CD4-positive, alpha-beta T cell treated with Interleukin-12 subunit alpha and Interleukin-12 subunit beta, for 1 hour (primary cell): ENCODE data around the gene RTTN.

Source experiments
- DNase-seq: peaks from one replicate; pipeline ENCODE4 v3.0.0-alpha.2; 2020

Gene RTTN

DNA sequence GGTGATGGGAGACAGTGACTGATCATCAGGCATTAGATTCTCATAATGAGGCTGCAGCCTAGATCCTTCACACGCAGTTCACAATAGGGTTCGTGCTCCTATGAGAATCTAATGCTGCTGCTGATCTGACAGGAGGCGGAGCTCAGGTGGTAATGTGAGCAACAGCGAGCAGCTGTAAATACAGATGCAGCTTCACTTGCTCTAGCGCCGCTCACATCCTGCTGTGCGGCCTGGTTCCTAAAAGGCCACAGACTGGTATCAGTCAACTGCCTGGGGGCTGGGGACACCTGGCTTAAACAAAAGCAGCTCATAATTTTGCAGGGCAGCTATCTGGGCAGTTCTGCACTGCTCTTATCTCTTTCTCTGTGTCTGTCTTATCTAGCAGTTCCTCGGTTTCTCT, 237.4 kb downstream of the RTTN start:
- DNase-seq = peak; percentile 29

DNA sequence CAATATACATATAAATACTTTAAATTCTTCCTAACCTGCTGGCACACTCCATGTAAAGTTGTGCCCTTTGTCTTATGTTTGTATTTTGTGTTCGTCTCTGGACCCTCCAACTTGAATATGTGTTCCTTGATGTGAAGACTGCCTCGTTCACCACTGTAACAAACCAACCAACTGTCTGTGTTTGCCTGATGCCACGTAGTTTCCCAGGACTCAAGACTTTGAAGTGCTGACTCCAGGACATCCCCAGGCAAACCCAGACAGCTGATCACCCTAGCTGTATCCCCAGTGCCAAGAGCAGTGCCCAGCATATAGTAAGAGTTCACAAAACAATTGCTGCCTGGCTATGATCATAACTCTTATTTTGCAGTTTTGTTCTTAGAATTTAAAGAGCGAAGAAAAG, 242.3 kb downstream of the RTTN start:
- no peak for DNase-seq

- no peak for DNase-seq
Observed at GRCh38 chr18:69961718-69962117, 243.8 kb downstream of the RTTN start.

- DNase-seq = peak; percentile 49
Observed at GRCh38 chr18:69958422-69958821, 247.1 kb downstream of the RTTN start.

DNA sequence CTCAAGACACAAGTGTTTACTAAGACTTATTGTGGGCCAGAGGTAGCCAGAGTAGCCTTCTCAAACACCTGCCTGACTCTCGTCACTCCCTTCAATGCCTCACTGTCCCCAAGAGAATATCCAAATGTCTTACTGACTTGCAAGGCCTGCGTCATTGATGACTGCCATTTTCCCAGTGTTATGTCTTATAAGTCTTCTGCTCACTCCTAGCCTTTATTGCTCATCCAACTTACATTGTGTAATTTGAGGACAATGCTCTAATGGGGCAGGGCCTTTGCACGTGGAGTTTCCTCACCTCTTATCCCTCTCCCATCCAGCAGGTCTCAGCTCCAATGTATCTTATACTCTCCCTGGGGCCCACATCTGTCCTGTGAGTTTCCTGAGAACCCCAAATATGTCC, 247.7 kb downstream of the RTTN start:
- no peak for DNase-seq

- peak; percentile 36 for DNase-seq
Observed at GRCh38 chr18:69956665-69957620, 248.5 kb downstream of the RTTN start.

DNA sequence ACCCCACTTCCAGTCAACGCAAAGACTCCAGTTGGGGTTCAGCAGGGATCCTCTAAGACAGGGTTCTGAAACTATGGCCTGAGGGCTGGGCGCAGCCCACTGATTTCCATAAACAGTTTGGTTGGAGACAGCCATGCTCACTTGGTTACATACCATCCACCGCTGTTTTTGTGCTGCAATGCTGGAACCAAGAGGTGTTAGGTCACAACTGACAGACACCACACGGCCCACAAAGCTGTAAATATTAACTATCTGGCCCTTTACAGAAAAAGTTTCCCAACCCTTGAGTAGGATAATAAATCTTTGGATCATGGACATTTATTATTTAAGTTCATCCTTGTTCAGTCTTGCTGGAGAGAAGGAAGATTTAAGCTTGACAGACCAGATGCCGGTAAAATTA, 249.4 kb downstream of the RTTN start:
- DNase-seq = no peak

GRCh38 chr18:69954719-69955480, 250.6 kb downstream of the RTTN start:
- DNase-seq = peak; percentile 35

GRCh38 chr18:69953191-69953590, 252.3 kb downstream of the RTTN start:
- no peak for DNase-seq
